Islet precursor cell (in vitro differentiated cells): Measurements from ENCODE around the gene PWP2.
"Not testable (repeated sequence)": the region's sequence is repeated elsewhere in the genome, so short reads cannot be mapped to it uniquely, and the experiment has no call there.

Experiments
- DNase-seq: peaks from one replicate; pipeline ENCODE4 v3.0.0-alpha.2; 2018

Gene PWP2

DNA sequence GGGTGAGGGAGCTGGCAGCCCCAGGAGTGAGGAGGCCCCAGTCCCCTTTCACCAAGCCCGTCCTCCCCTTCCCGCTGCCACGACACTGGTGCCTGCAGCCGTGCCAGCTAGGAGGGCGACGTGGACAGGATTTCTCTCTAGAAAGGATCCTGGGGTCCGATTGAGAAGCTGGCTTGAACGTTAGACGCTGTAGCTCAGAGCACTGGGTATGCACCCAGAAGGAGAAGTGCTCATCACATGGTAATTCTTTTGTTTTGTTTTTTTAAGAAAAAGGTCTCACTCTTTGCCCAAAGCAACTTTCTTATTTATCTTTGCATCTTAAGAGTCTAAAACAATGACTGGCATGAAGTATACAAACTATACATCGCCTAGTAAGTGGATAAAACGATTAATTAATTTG lies 60.3 kb downstream of the PWP2 start:
- DNase-seq: not testable (repeated sequence)

DNA sequence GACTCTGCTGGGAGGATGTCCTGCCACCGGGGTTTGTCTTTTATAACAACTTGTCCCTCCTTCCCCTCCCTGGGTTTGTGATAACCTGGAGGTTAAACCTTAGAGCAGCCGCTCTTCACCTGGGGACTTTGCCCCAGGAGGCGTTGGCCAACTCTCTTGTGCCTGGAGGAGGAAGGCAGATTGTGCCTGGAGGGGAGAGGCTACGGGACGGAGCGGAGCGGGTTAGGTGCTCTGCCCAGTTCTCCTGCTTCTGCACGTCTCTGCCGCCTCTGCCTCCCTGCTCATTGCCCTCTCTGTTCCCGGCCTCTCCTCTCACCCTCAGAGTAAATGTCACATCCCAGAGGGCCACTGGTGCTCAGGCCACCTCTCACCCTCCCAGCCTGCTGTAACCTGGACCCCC lies 63.1 kb downstream of the PWP2 start:
- not testable (repeated sequence) for DNase-seq

DNA sequence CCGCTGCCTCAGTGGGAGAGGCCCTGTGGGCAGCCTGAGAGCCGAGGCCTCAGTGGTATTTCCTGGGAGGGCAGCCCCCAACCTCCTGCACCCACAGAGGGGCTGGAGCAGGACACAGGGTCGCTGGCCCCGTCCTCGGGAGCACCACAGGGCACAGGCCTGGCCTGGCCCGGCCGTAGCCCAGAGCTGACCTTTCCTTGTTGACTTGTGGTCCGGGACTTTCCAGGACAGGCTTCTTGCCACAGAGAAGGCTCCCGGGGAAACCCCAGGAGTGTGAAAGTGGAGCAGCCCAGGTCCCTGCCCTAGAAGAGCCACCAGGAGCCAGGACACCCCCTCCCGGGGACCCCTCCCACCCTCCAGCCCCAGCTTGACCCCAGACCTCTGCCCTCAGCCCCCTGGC lies 63.7 kb downstream of the PWP2 start:
- not testable (repeated sequence) for DNase-seq

DNA sequence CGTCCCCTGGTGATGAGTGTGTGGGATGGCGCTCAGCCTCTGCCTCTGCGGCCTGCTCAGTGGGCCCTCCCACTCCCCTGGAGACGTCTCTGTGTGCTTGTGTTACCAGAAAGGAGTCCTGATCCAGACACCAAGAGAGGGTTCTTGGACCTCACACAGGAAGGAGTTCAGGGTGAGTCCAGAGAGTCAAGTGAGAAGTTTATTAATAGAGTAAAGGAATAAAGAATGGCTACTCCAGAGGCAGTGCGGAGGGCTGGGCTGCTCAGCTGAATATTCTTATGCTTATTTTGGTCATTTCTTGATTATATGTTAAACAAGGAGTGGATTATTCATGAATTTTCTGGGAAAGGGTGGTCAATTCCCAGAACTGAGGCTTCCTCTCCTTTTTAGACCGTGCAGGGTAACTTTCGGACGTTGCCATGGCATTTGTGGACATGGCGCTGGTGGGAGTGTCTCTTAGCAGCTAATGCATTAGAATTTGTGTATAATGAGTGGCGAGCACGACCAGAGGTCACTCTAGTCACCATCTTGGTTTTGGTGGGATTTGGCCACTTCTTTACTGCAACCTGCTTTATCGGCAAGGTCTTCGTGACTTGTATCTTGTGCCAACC lies 64.9 kb downstream of the PWP2 start:
- not testable (repeated sequence) for DNase-seq

DNA sequence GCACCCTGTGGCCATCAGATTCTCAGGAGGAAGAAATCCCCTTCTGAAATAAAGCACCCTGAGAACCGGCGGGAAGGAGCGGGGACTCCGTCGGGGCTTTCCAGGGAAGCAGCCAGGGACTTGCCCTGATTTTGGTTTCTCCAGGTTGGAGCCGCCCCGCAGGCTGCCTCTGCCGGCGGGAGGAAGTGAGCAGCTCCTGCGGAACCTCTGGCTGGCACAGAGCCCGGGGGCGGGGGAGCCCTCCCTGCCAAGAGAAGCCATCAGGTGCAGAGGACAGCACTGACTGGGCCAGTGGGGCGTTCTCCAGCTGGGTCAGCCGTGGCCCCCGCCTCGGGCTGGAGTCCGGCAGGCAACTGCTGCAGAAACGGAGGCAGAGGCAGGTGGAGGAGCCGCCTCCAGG lies 65.5 kb downstream of the PWP2 start:
- DNase-seq: not testable (repeated sequence)

DNA sequence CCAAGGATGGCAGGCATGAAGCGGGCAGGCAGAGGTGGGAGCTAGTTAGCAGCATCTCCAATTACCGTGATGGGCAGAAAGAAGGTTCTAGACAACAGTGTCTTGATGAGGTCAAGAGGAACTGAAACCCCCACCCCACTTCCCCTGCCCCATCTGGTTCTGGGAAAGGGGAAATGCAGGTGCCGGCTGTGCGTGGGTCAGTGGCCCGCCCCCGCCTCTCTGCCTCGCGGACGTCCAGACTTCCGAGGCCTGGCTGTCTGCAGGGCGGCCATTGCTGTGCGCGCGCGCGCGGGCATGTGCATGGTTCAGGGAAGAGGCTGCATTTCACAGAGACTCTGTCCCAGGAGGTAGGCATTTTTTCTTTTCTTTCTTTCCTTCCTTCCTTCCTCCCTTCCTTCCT lies 68.0 kb downstream of the PWP2 start:
- not testable (repeated sequence) for DNase-seq

DNA sequence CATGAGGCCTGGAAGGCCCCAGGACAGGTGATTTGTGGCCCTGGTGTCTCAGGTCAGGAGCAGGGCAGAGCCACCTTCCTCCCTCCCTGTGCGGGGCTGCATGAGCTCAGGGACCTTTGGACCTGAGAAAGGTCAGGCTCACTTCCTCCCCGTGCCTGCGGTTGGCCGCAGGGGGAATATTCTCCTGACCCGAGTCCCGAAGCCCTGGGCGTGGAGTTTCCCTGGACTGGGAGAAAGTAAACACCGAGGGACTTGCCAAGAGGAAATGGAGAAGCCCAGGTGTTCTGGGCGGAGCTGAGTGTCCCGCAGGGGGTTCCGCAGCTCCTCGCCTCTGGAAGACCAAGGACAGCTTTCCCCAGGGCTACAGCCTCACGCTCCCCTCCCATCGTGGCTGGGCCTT lies 68.9 kb downstream of the PWP2 start:
- DNase-seq: not testable (repeated sequence)
